ENCODE results near the gene GGT1. TPM values are rescaled to one million over a fixed set of nuclear protein-coding genes. Genes with fewer than 3 reads are reported as not detected.

GGT1 gene
- total and polyA plus RNA-seq, 2 donors (not counting 3 experiments of a cell fraction or from before 2014, with no cell fraction given), result 1.8 to 2.0 TPM

GRCh38 chr22:24554313-24555164 is 48.5 kb upstream of the GGT1 start, which contains the start of gene GUCD1:
Gene GUCD1, minus strand, starts transcription at chr22:24555138. Its CDS starts 147 bp downstream, at chr22:24554991.
- Histone ChIP-seq H3K4me3 (replicated peaks in 1 of 3; ENCODE audit: insufficient read depth in 1 of 3, low read depth in 1 of 3, low read length in 3 of 3) (peak within 1 kb of the TSS; percentile 71 to 90 (median 87)), H3K79me2 (ENCODE audit: control insufficient read depth, insufficient read depth, low read length) (peaks cover 81% of the 10 kb centered on the region), H4K20me1 (replicated peaks; ENCODE audit: control insufficient read depth, extremely low read depth, insufficient read depth, low read length) (no peaks in the 10 kb centered on the region), H3K4me2 (ENCODE audit: insufficient read depth, low read length) (peak within 1 kb of the TSS; percentile 99), H3K9me1 (replicated peaks; ENCODE audit: control insufficient read depth, extremely low read depth, insufficient read depth, low read length) (no peaks in the 10 kb centered on the region), H3K9me3 (replicated peaks; ENCODE audit: control insufficient read depth, insufficient read depth, low read length) (no peaks in the 10 kb centered on the region), H3K4me1 (ENCODE audit: control insufficient read depth, extremely low read depth, insufficient read depth, low read length) (peaks cover 24% of the 10 kb centered on the region), H3K9ac (replicated peaks; ENCODE audit: extremely low read depth, insufficient read depth, low read length) (peak within 1 kb of the TSS; percentile 97), H3K36me3 (ENCODE audit: control insufficient read depth in 2 of 2, extremely low read depth in 1 of 2, insufficient read depth in 2 of 2, low read length in 2 of 2) (peaks cover 8 to 21% of the 10 kb centered on the region in 2 experiments), H3K27ac (ENCODE audit: insufficient read depth, low read depth, low read length) (peak within 1 kb of the TSS; percentile 96), H3K27me3 (ENCODE audit: control insufficient read depth in 2 of 2, insufficient read depth in 2 of 2, low read length in 2 of 2) (no peaks in the 10 kb centered on the region), H2AFZ (ENCODE audit: low read depth, low read length) (peak within 1 kb of the TSS; percentile 93)
- dilution Hi-C loops (cut with MboI; ENCODE audit: extremely low pct_ligation_motif_present, low sequenced_read_pairs) (no loop called here), intact Hi-C loops (cut with micrococcal nuclease) (no loop called here)
- FAIRE-seq (peak; percentile 47), DNase-seq (ENCODE audit: low read depth, low spot score) (peak; percentile 53)
- TSS peak; percentile 37 for BruUV-seq (replicated peaks)
- CTCF ChIA-PET, result interaction anchor here (1.0 kb wide), 1 partner anchor 380 kb away, joined by 3 read pairs; no protein-coding TSS in a partner anchor
- TF ChIP-seq POLR2A (IDR thresholded peaks at IDR 0.05; ENCODE audit: low read depth, low read length) (peak; percentile 69), MAX (IDR thresholded peaks at IDR 0.05; ENCODE audit: insufficient read depth, insufficient read length) (no peak), POLR2AphosphoS5 (IDR thresholded peaks at IDR 0.05; ENCODE audit: insufficient read depth, low read depth, low read length) (peak; percentile 60)
- POLR2A ChIA-PET, result no interaction called here

- peak within 1 kb of the TSS; percentile 93 for H2AFZ ChIP-seq (ENCODE audit: low read depth, low read length)
- H3K27me3 ChIP-seq (ENCODE audit: control insufficient read depth in 2 of 2, insufficient read depth in 2 of 2, low read length in 2 of 2), result no peaks in the 10 kb centered on the region
- H4K20me1 ChIP-seq (replicated peaks; ENCODE audit: control insufficient read depth, extremely low read depth, insufficient read depth, low read length), result no peaks in the 10 kb centered on the region
- POLR2A ChIA-PET, result interaction anchor here (0.7 kb wide), 1 partner anchor 11 kb away, joined by 7 read pairs; no protein-coding TSS in a partner anchor
- peak; percentile 99 for DNase-seq (ENCODE audit: low read depth, low spot score)
- no peaks in the 10 kb centered on the region for H3K9me1 ChIP-seq (replicated peaks; ENCODE audit: control insufficient read depth, extremely low read depth, insufficient read depth, low read length)
- H3K4me2 ChIP-seq (ENCODE audit: insufficient read depth, low read length), result peak within 1 kb of the TSS; percentile 99
- dilution Hi-C loops (cut with MboI; ENCODE audit: extremely low pct_ligation_motif_present, low sequenced_read_pairs) (no loop called here), intact Hi-C loops (cut with micrococcal nuclease) (no loop called here)
- peak; percentile 93 for FAIRE-seq
- peaks cover 79% of the 10 kb centered on the region for H3K79me2 ChIP-seq (ENCODE audit: control insufficient read depth, insufficient read depth, low read length)
- peak within 1 kb of the TSS; percentile 71 to 90 (median 87) for H3K4me3 ChIP-seq (replicated peaks in 1 of 3; ENCODE audit: insufficient read depth in 1 of 3, low read depth in 1 of 3, low read length in 3 of 3)
- BruUV-seq (replicated peaks), result no TSS peak
- H3K36me3 ChIP-seq (ENCODE audit: control insufficient read depth in 2 of 2, extremely low read depth in 1 of 2, insufficient read depth in 2 of 2, low read length in 2 of 2), result peaks cover 8 to 20% of the 10 kb centered on the region in 2 experiments
- TF ChIP-seq MYC (IDR thresholded peaks at IDR 0.05; ENCODE audit: low read depth, low read length), result peak; percentile 53
- TF ChIP-seq POLR2AphosphoS5 (IDR thresholded peaks at IDR 0.05; ENCODE audit: insufficient read depth, low read depth, low read length), result peak; percentile 81
- no peak for TF ChIP-seq POLR2A (IDR thresholded peaks at IDR 0.05; ENCODE audit: low read depth, low read length)
- peak in 1 of 2 donors; percentile 25 for TF ChIP-seq CTCF (IDR thresholded peaks at IDR 0.05; ENCODE audit: extremely low read depth in 1 of 2, insufficient read depth in 1 of 2, low read depth in 1 of 2, low read length in 2 of 2)
- TF ChIP-seq EZH2 (IDR thresholded peaks at IDR 0.05; ENCODE audit: borderline replicate concordance, low read depth, low read length, severe bottlenecking), result no peak
- no peak for TF ChIP-seq GATA2 (IDR thresholded peaks at IDR 0.05; ENCODE audit: insufficient read depth, insufficient read length, low read depth, low read length)
- TF ChIP-seq FOS (IDR thresholded peaks at IDR 0.05; ENCODE audit: borderline replicate concordance, insufficient read depth, low read length), result no peak
- no peak for TF ChIP-seq JUN (IDR thresholded peaks at IDR 0.05; ENCODE audit: borderline replicate concordance, insufficient read depth, insufficient read length, low read depth)
- peak; percentile 20 for TF ChIP-seq MAX (IDR thresholded peaks at IDR 0.05; ENCODE audit: insufficient read depth, insufficient read length)
- peak within 1 kb of the TSS; percentile 96 for H3K27ac ChIP-seq (ENCODE audit: insufficient read depth, low read depth, low read length)
- H3K9me3 ChIP-seq (replicated peaks; ENCODE audit: control insufficient read depth, insufficient read depth, low read length), result no peaks in the 10 kb centered on the region
- CTCF ChIA-PET, result interaction anchor here (0.6 to 1.0 kb wide), 2 partner anchors 380 to 690 kb away, joined by 3 read pairs; no protein-coding TSS in a partner anchor
- H3K9ac ChIP-seq (replicated peaks; ENCODE audit: extremely low read depth, insufficient read depth, low read length), result peak within 1 kb of the TSS; percentile 97
- peaks cover 24% of the 10 kb centered on the region for H3K4me1 ChIP-seq (ENCODE audit: control insufficient read depth, extremely low read depth, insufficient read depth, low read length)
Observed at GRCh38 chr22:24555165-24556039, 47.6 kb upstream of the GGT1 start, which contains the start of gene SNRPD3. Gene SNRPD3, plus strand, starts transcription at chr22:24555999. Its CDS starts 1,676 bp downstream, at chr22:24557675.
